Neural progenitor cell (in vitro differentiated cells): ENCODE results near the gene VPS13D. TPM values are rescaled to one million over a fixed set of nuclear protein-coding genes. Genes with fewer than 3 reads are reported as not detected.

ENCODE experiments used
- DNase-seq: peaks from one replicate; pipeline ENCODE4 v3.0.0-alpha.2; 2016; ENCODE audit warnings: low spot score
- H2AFZ ChIP-seq: fragments of 200-600 bp; sonication (generic); replicated peaks from 2 replicates; pipeline ENCODE4 v1.6.1; 2016; ENCODE audit warnings: antibody characterized with exemption
- H3F3A ChIP-seq: fragments of 200-600 bp; sonication (generic); 2 replicates; pipeline ENCODE4 v1.6.1; 2016; ENCODE audit warnings: antibody characterized with exemption, low read depth
- H3K27ac ChIP-seq: fragments of 200-600 bp; sonication (generic); 2 replicates; pipeline ENCODE4 v1.5.1; 2016; ENCODE audit warnings: mild to moderate bottlenecking
- H3K27me3 ChIP-seq: fragments of 200-600 bp; sonication (generic); 2 replicates; pipeline ENCODE4 v1.6.1; 2016; ENCODE audit warnings: mild to moderate bottlenecking, moderate library complexity
- H3K36me3 ChIP-seq: fragments of 200-600 bp; sonication (generic); 2 replicates; pipeline ENCODE4 v1.5.1; 2016
- H3K4me1 ChIP-seq: fragments of 200-600 bp; sonication (generic); 2 replicates; pipeline ENCODE4 v1.6.1; 2016; ENCODE audit warnings: mixed run types
- H3K4me2 ChIP-seq: fragments of 200-600 bp; sonication (generic); 2 replicates; pipeline ENCODE4 v1.6.1; 2016
- H3K4me3 ChIP-seq: fragments of 200-600 bp; sonication (generic); 2 replicates; pipeline ENCODE4 v1.5.1; 2016
- H3K79me2 ChIP-seq: fragments of 200-600 bp; sonication (generic); 2 replicates; pipeline ENCODE4 v1.6.1; 2016; ENCODE audit warnings: low read depth
- H3K9ac ChIP-seq: fragments of 200-600 bp; sonication (generic); 2 replicates; pipeline ENCODE4 v1.6.1; 2016
- H3K9me3 ChIP-seq: fragments of 200-600 bp; sonication (generic); 2 replicates; pipeline ENCODE4 v1.5.1; 2016; ENCODE audit warnings: low read depth
- H4K20me1 ChIP-seq: fragments of 200-600 bp; sonication (generic); 2 replicates; pipeline ENCODE4 v1.6.1; 2016; ENCODE audit warnings: low read depth
- H3K27ac Mint-ChIP-seq: 3 replicates; pipeline ENCODE4 v1.8.0; 2021; ENCODE audit warnings: mixed read lengths
- H3K27me3 Mint-ChIP-seq: 2 replicates; pipeline ENCODE4 v1.8.0; 2022; ENCODE audit warnings: low read depth, mild to moderate bottlenecking, inconsistent platforms, moderate library complexity, mixed read lengths; ENCODE audit not compliant: insufficient read depth
- H3K36me3 Mint-ChIP-seq: 3 replicates; pipeline ENCODE4 v1.8.0; 2021; ENCODE audit warnings: mixed read lengths
- H3K4me1 Mint-ChIP-seq: 3 replicates; pipeline ENCODE4 v1.8.0; 2021; ENCODE audit warnings: mixed read lengths
- H3K4me3 Mint-ChIP-seq: 3 replicates; pipeline ENCODE4 v1.8.0; 2021; ENCODE audit warnings: mild to moderate bottlenecking, moderate library complexity, mixed read lengths
- H3K9me3 Mint-ChIP-seq: 3 replicates; pipeline ENCODE4 v1.8.0; 2020; ENCODE audit warnings: mixed read lengths
- EZH2 ChIP-seq: fragments of 200-600 bp; sonication (generic); IDR thresholded peaks from 2 replicates; pipeline ENCODE4 v1.6.1; 2017; ENCODE audit warnings: antibody characterized with exemption, mild to moderate bottlenecking, moderate library complexity
- EZH2phosphoT487 ChIP-seq: fragments of 200-600 bp; sonication (generic); IDR thresholded peaks from 2 replicates; pipeline ENCODE4 v1.6.1; 2017; ENCODE audit warnings: antibody characterized with exemption
- total RNA-seq: library from RNA; depleted of rRNA; stranded (reverse); fragments of >200 nt; gene quantifications from 2 replicates; pipeline ENCODE4 v1.2.3, GENCODE V29; 2015; ENCODE audit warnings: low replicate concordance
- TF ChIP-seq, protein P1 (sequence below): fragments of 200-600 bp; sonication (generic); IDR thresholded peaks from 2 replicates; pipeline ENCODE4 v1.5.1; 2017; ENCODE audit warnings: antibody characterized with exemption, mild to moderate bottlenecking

The VPS13D gene
- total RNA-seq, 1 donor from 2014 or later, result 16.4 TPM

DNA sequence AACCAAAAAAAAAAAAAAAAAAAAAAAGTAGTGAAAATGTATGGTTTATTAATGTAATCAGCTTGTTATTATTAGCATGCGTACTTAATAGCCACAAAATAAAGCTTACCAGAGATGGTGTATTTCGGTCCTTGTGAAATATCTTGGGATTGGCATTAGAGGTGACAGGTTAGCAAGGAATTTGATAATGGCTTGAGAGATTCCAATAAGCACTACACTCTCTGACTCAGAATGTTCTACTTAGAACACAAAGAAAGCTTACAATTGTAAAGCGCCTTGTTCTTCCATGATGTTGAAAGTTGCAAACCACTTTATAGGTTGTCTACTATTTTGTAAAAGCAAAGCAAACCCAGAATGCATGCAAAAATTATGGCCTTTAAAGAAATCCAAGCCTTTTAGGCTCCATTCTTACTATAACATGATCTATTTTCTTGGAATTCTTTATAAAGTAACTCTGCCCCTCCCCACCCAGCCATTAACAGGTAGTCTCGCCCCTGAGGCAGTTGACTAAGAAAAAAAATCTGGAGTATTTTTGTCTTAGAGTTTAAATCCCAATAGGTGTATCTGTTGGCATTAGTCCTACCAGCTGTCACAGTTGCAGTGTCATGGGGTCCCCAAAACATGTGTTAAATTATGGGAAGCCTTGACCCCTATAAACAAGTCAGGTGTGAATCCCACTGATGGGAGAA lies 259.0 kb downstream of the VPS13D start:
- H4K20me1 ChIP-seq, result no peaks in the 10 kb centered on the region
- Mint-ChIP-seq H3K4me1 (peaks cover 5% of the 10 kb centered on the region), H3K36me3 (peaks cover 22% of the 10 kb centered on the region), H3K27me3 (peaks cover 4% of the 10 kb centered on the region), H3K4me3 (no peak overlapping the region), H3K9me3 (peaks cover 14% of the 10 kb centered on the region), H3K27ac (no peak overlapping the region)
- H3K4me2 ChIP-seq, result no peak overlapping the region
- H2AFZ ChIP-seq, result no peak overlapping the region
- no peaks in the 10 kb centered on the region for H3K27me3 ChIP-seq
- H3K79me2 ChIP-seq, result no peaks in the 10 kb centered on the region
- DNase-seq, result no peak
- no peaks in the 10 kb centered on the region for H3K9me3 ChIP-seq
- TF ChIP-seq, protein P1, sequence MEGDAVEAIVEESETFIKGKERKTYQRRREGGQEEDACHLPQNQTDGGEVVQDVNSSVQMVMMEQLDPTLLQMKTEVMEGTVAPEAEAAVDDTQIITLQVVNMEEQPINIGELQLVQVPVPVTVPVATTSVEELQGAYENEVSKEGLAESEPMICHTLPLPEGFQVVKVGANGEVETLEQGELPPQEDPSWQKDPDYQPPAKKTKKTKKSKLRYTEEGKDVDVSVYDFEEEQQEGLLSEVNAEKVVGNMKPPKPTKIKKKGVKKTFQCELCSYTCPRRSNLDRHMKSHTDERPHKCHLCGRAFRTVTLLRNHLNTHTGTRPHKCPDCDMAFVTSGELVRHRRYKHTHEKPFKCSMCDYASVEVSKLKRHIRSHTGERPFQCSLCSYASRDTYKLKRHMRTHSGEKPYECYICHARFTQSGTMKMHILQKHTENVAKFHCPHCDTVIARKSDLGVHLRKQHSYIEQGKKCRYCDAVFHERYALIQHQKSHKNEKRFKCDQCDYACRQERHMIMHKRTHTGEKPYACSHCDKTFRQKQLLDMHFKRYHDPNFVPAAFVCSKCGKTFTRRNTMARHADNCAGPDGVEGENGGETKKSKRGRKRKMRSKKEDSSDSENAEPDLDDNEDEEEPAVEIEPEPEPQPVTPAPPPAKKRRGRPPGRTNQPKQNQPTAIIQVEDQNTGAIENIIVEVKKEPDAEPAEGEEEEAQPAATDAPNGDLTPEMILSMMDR, result no peak
- TF ChIP-seq EZH2 (no peak), EZH2phosphoT487 (no peak)
- no peaks in the 10 kb centered on the region for H3K4me1 ChIP-seq
- no peak overlapping the region for H3K4me3 ChIP-seq
- no peak overlapping the region for H3K27ac ChIP-seq
- no peak overlapping the region for H3K9ac ChIP-seq
- no peaks in the 10 kb centered on the region for H3K36me3 ChIP-seq
- peaks cover 10% of the 10 kb centered on the region for H3F3A ChIP-seq

- no peaks in the 10 kb centered on the region for H3K9me3 ChIP-seq
- DNase-seq, result no peak
- H2AFZ ChIP-seq, result no peak overlapping the region
- H3K79me2 ChIP-seq, result no peaks in the 10 kb centered on the region
- peaks cover 4% of the 10 kb centered on the region for H3K27me3 Mint-ChIP-seq
- no peak overlapping the region for H3K4me2 ChIP-seq
- H3F3A ChIP-seq, result peaks cover 10% of the 10 kb centered on the region
- H3K27me3 ChIP-seq, result no peaks in the 10 kb centered on the region
- H3K4me1 Mint-ChIP-seq, result peaks cover 5% of the 10 kb centered on the region
- TF ChIP-seq EZH2phosphoT487, result no peak
- TF ChIP-seq, protein P1, result no peak
- TF ChIP-seq EZH2, result no peak
- no peak overlapping the region for H3K4me3 ChIP-seq
- H3K27ac ChIP-seq, result no peak overlapping the region
- H3K4me3 Mint-ChIP-seq, result no peak overlapping the region
- peaks cover 14% of the 10 kb centered on the region for H3K9me3 Mint-ChIP-seq
- H4K20me1 ChIP-seq, result no peaks in the 10 kb centered on the region
- H3K36me3 ChIP-seq, result no peaks in the 10 kb centered on the region
- H3K27ac Mint-ChIP-seq, result no peak overlapping the region
- H3K36me3 Mint-ChIP-seq, result peaks cover 22% of the 10 kb centered on the region
- H3K4me1 ChIP-seq, result no peaks in the 10 kb centered on the region
- H3K9ac ChIP-seq, result no peak overlapping the region
Observed at GRCh38 chr1:12490532-12491142, 260.8 kb downstream of the VPS13D start.

- Mint-ChIP-seq H3K4me3 (no peak overlapping the region), H3K36me3 (peaks cover 16% of the 10 kb centered on the region), H3K27me3 (peaks cover 6% of the 10 kb centered on the region), H3K9me3 (peaks cover 14% of the 10 kb centered on the region), H3K4me1 (no peaks in the 10 kb centered on the region), H3K27ac (no peak overlapping the region)
- peaks cover 10% of the 10 kb centered on the region for H3F3A ChIP-seq
- no peaks in the 10 kb centered on the region for H3K9me3 ChIP-seq
- TF ChIP-seq EZH2 (no peak), EZH2phosphoT487 (no peak)
- TF ChIP-seq, protein P1, result no peak
- no peak overlapping the region for H2AFZ ChIP-seq
- no peak overlapping the region for H3K9ac ChIP-seq
- H3K4me1 ChIP-seq, result no peaks in the 10 kb centered on the region
- no peak for DNase-seq
- no peak overlapping the region for H3K27ac ChIP-seq
- no peak overlapping the region for H3K4me2 ChIP-seq
- no peaks in the 10 kb centered on the region for H3K27me3 ChIP-seq
- no peaks in the 10 kb centered on the region for H3K36me3 ChIP-seq
- H3K79me2 ChIP-seq, result no peaks in the 10 kb centered on the region
- H4K20me1 ChIP-seq, result no peaks in the 10 kb centered on the region
- no peak overlapping the region for H3K4me3 ChIP-seq
Observed at GRCh38 chr1:12491656-12492055, 261.8 kb downstream of the VPS13D start.
